ENCODE data around the gene EIF2B2. TPM values are rescaled to one million over a fixed set of nuclear protein-coding genes. Genes with fewer than 3 reads are reported as not detected.

The EIF2B2 gene
- total RNA-seq, 1 experiment from 2014 or later, result 50.5 TPM

GRCh38 chr14:74977164-74977900 lies 25.4 kb upstream of the EIF2B2 start (continued):
- no peak for TF ChIP-seq OVOL2 (CRISPR knock-in tag; IDR thresholded peaks at IDR 0.05; ENCODE audit: borderline replicate concordance)

DNA sequence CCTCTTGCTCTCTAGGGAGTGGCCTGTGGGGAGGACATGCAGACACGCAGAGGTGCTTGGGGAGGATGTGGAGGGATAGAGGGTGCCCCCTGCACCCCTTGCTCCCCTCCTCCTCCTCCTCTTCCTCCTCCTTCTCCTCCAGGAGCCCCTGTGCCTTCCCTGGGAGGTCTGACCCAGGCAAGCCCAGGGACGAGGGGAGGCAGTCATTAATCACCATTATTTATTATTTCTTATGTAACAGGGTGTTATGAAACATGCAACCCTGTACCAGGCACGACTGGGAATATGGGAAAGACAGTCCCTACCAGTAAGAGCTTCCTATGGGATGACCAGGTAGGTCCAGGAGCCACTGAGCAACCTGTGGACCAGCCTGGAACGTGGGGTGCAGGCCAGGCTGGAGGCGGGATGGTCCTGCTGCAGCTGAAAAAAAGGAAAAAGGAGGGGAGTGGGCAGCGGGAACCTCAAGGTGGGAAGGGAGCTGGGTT lies 24.8 kb upstream of the EIF2B2 start:
- H3K27ac Mint-ChIP-seq, result no peak overlapping the region
- ChIA-PET CTCF (interaction anchor here (2.9 to 5.4 kb wide), 2 partner anchors 29 to 32 kb away, joined by 8 to 53 read pairs; no protein-coding TSS in a partner anchor), POLR2A (interaction anchor here (1.0 kb wide), 1 partner anchor 55 kb away, joined by 3 read pairs; the partner anchor contains the start of gene RPS6KL1)
- H3K4me3 Mint-ChIP-seq, result no peak overlapping the region
- DNase-seq (ENCODE audit: low spot score), result no peak
- ATAC-seq, result no peak
- peaks cover 34% of the 10 kb centered on the region for H3K4me1 Mint-ChIP-seq
- TF ChIP-seq PRRX2 (CRISPR knock-in tag; IDR thresholded peaks at IDR 0.05), result no peak
- no peak for TF ChIP-seq USF2 (CRISPR knock-in tag; IDR thresholded peaks at IDR 0.05)
- TF ChIP-seq TEAD1 (CRISPR knock-in tag; IDR thresholded peaks at IDR 0.05), result no peak
- no peak for TF ChIP-seq NR2C2 (CRISPR knock-in tag; IDR thresholded peaks at IDR 0.05)
- no peak for TF ChIP-seq ZNF423 (CRISPR knock-in tag; IDR thresholded peaks at IDR 0.05)
- no peak for TF ChIP-seq CDX4 (CRISPR knock-in tag; IDR thresholded peaks at IDR 0.05; ENCODE audit: borderline replicate concordance)
- H3K9me3 Mint-ChIP-seq, result no peaks in the 10 kb centered on the region
- no peaks in the 10 kb centered on the region for H3K36me3 Mint-ChIP-seq
- no peaks in the 10 kb centered on the region; the same call in 1 of the 2 replicates for H3K27me3 Mint-ChIP-seq (ENCODE audit: low read depth)

DNA sequence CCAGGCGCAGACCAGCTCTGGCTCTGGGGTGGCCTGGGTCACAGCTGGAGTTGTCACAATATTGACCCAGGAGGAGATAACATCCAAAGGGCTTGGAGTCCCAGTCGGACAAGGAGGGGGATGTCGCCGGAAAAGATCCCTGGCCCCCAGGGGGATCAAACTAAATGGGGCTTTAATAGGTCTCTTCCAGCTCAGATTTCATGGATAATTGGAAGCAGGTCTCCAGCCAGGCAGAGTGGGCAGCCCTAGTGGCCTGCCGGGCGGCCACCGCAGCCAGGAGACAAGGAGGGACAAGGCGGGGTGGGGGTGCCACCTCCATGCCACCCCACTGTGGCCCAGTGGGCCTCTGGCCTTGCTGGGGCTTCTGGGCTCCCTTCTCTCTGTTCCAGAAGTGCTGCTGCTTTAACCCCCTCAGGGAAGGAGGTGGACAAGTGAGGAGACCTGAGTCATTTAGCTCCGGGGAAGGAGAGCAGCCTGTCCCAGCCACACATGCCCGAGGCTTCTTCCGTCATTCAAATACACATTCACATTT lies 24.2 kb upstream of the EIF2B2 start:
- no peaks in the 10 kb centered on the region; the same call in 1 of the 2 replicates for H3K27me3 Mint-ChIP-seq (ENCODE audit: low read depth)
- ATAC-seq (no peak), DNase-seq (ENCODE audit: low spot score) (no peak)
- H3K4me3 Mint-ChIP-seq, result no peak overlapping the region
- H3K4me1 Mint-ChIP-seq, result peaks cover 34% of the 10 kb centered on the region
- ChIA-PET POLR2A (interaction anchor here (0.6 to 1.2 kb wide), 3 partner anchors 23 to 56 kb away, joined by 3 to 4 read pairs (median 4); partner anchors contain the start of genes PGF and RPS6KL1), CTCF (interaction anchor here (0.9 to 5.4 kb wide), 4 partner anchors 30 to 110 kb away, joined by 3 to 53 read pairs (median 6); no protein-coding TSS in a partner anchor)
- H3K36me3 Mint-ChIP-seq, result no peaks in the 10 kb centered on the region
- no peak overlapping the region for H3K27ac Mint-ChIP-seq
- no peaks in the 10 kb centered on the region for H3K9me3 Mint-ChIP-seq
- no peak for TF ChIP-seq ZNF317 (CRISPR knock-in tag; IDR thresholded peaks at IDR 0.05; ENCODE audit: borderline replicate concordance, low read depth)
- no peak for TF ChIP-seq MYBL2 (CRISPR knock-in tag; IDR thresholded peaks at IDR 0.05)
- no peak for TF ChIP-seq TEAD4 (CRISPR knock-in tag; IDR thresholded peaks at IDR 0.05)
- no peak for TF ChIP-seq TCF7 (CRISPR knock-in tag; IDR thresholded peaks at IDR 0.05; ENCODE audit: low read depth)
- no peak for TF ChIP-seq ZNF263 (CRISPR knock-in tag; IDR thresholded peaks at IDR 0.05; ENCODE audit: low read depth)
- no peak for TF ChIP-seq MAX (CRISPR knock-in tag; IDR thresholded peaks at IDR 0.05)
- TF ChIP-seq ZNF423 (CRISPR knock-in tag; IDR thresholded peaks at IDR 0.05), result no peak
- no peak for TF ChIP-seq CDX4 (CRISPR knock-in tag; IDR thresholded peaks at IDR 0.05; ENCODE audit: borderline replicate concordance)
- no peak for TF ChIP-seq KAT7 (CRISPR knock-in tag; IDR thresholded peaks at IDR 0.05; ENCODE audit: borderline replicate concordance)
- TF ChIP-seq, protein P1, sequence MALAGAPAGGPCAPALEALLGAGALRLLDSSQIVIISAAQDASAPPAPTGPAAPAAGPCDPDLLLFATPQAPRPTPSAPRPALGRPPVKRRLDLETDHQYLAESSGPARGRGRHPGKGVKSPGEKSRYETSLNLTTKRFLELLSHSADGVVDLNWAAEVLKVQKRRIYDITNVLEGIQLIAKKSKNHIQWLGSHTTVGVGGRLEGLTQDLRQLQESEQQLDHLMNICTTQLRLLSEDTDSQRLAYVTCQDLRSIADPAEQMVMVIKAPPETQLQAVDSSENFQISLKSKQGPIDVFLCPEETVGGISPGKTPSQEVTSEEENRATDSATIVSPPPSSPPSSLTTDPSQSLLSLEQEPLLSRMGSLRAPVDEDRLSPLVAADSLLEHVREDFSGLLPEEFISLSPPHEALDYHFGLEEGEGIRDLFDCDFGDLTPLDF (CRISPR knock-in tag; IDR thresholded peaks at IDR 0.05), result no peak
- no peak for TF ChIP-seq USF1 (CRISPR knock-in tag; IDR thresholded peaks at IDR 0.05)
- no peak for TF ChIP-seq GABPB1 (CRISPR knock-in tag; IDR thresholded peaks at IDR 0.05)
- TF ChIP-seq MXD4 (CRISPR knock-in tag; IDR thresholded peaks at IDR 0.05; ENCODE audit: borderline replicate concordance), result no peak
- TF ChIP-seq, protein P2, sequence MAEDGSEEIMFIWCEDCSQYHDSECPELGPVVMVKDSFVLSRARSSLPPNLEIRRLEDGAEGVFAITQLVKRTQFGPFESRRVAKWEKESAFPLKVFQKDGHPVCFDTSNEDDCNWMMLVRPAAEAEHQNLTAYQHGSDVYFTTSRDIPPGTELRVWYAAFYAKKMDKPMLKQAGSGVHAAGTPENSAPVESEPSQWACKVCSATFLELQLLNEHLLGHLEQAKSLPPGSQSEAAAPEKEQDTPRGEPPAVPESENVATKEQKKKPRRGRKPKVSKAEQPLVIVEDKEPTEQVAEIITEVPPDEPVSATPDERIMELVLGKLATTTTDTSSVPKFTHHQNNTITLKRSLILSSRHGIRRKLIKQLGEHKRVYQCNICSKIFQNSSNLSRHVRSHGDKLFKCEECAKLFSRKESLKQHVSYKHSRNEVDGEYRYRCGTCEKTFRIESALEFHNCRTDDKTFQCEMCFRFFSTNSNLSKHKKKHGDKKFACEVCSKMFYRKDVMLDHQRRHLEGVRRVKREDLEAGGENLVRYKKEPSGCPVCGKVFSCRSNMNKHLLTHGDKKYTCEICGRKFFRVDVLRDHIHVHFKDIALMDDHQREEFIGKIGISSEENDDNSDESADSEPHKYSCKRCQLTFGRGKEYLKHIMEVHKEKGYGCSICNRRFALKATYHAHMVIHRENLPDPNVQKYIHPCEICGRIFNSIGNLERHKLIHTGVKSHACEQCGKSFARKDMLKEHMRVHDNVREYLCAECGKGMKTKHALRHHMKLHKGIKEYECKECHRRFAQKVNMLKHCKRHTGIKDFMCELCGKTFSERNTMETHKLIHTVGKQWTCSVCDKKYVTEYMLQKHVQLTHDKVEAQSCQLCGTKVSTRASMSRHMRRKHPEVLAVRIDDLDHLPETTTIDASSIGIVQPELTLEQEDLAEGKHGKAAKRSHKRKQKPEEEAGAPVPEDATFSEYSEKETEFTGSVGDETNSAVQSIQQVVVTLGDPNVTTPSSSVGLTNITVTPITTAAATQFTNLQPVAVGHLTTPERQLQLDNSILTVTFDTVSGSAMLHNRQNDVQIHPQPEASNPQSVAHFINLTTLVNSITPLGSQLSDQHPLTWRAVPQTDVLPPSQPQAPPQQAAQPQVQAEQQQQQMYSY (CRISPR knock-in tag; IDR thresholded peaks at IDR 0.05), result no peak
- no peak for TF ChIP-seq GTF2I (CRISPR knock-in tag; conservative IDR thresholded peaks at IDR 0.05)

Data from WTC11 (cell line).